ENCODE data around the gene FAM72C.
"Not testable (repeated sequence)": the region's sequence is repeated elsewhere in the genome, so short reads cannot be mapped to it uniquely, and the experiment has no call there.

The FAM72C gene

GRCh38 chr1:143973876-143974414 lies 2.2 kb upstream of the FAM72C start:
- not testable (repeated sequence) for H3K9ac ChIP-seq (ENCODE audit: low read length); H3K27me3 ChIP-seq (ENCODE audit: control insufficient read depth, insufficient read depth, low read length); H3K9me3 ChIP-seq (ENCODE audit: control insufficient read depth, insufficient read depth, low read depth, low read length); H3K4me1 ChIP-seq (ENCODE audit: control insufficient read depth, insufficient read depth, low read length); H3K36me3 ChIP-seq (ENCODE audit: control insufficient read depth, insufficient read depth, low read length); H3K27ac ChIP-seq (ENCODE audit: low read depth, low read length)
- H3K4me3 ChIP-seq (ENCODE audit: low read depth, low read length), result peak overlapping the region; percentile 39; the same call in 1 of the 2 replicates

GRCh38 chr1:143972753-143973326 lies 1.1 kb upstream of the FAM72C start:
- not testable (repeated sequence) for H3K36me3 ChIP-seq (ENCODE audit: control insufficient read depth, insufficient read depth, low read length); H3K4me1 ChIP-seq (ENCODE audit: control insufficient read depth, insufficient read depth, low read length); H3K9me3 ChIP-seq (ENCODE audit: control insufficient read depth, insufficient read depth, low read depth, low read length); H3K4me3 ChIP-seq (ENCODE audit: low read depth, low read length); H3K9ac ChIP-seq (ENCODE audit: low read length); H3K27me3 ChIP-seq (ENCODE audit: control insufficient read depth, insufficient read depth, low read length); H3K27ac ChIP-seq (ENCODE audit: low read depth, low read length)

GRCh38 chr1:143965860-143966259 lies 5.9 kb downstream of the FAM72C start:
- H3K4me1 ChIP-seq (ENCODE audit: control insufficient read depth, insufficient read depth, low read length); H3K27me3 ChIP-seq (ENCODE audit: control insufficient read depth, insufficient read depth, low read length); H3K4me3 ChIP-seq (ENCODE audit: low read depth, low read length); H3K36me3 ChIP-seq (ENCODE audit: control insufficient read depth, insufficient read depth, low read length); H3K27ac ChIP-seq (ENCODE audit: low read depth, low read length); H3K9ac ChIP-seq (ENCODE audit: low read length); H3K9me3 ChIP-seq (ENCODE audit: control insufficient read depth, insufficient read depth, low read depth, low read length): not testable (repeated sequence)

- not testable (repeated sequence) for H3K4me3 ChIP-seq (ENCODE audit: low read depth, low read length); H3K27ac ChIP-seq (ENCODE audit: low read depth, low read length); H3K27me3 ChIP-seq (ENCODE audit: control insufficient read depth, insufficient read depth, low read length); H3K9ac ChIP-seq (ENCODE audit: low read length); H3K9me3 ChIP-seq (ENCODE audit: control insufficient read depth, insufficient read depth, low read depth, low read length); H3K36me3 ChIP-seq (ENCODE audit: control insufficient read depth, insufficient read depth, low read length); H3K4me1 ChIP-seq (ENCODE audit: control insufficient read depth, insufficient read depth, low read length)
Observed at GRCh38 chr1:143964294-143964693, 7.5 kb downstream of the FAM72C start.

GRCh38 chr1:143955930-143956329 lies 15.9 kb downstream of the FAM72C start:
- H3K36me3 ChIP-seq (ENCODE audit: control insufficient read depth, insufficient read depth, low read length); H3K27me3 ChIP-seq (ENCODE audit: control insufficient read depth, insufficient read depth, low read length); H3K4me3 ChIP-seq (ENCODE audit: low read depth, low read length); H3K27ac ChIP-seq (ENCODE audit: low read depth, low read length); H3K4me1 ChIP-seq (ENCODE audit: control insufficient read depth, insufficient read depth, low read length); H3K9me3 ChIP-seq (ENCODE audit: control insufficient read depth, insufficient read depth, low read depth, low read length); H3K9ac ChIP-seq (ENCODE audit: low read length): not testable (repeated sequence)

GRCh38 chr1:143952913-143953312 lies 18.9 kb downstream of the FAM72C start:
- H3K27me3 ChIP-seq (ENCODE audit: control insufficient read depth, insufficient read depth, low read length); H3K4me1 ChIP-seq (ENCODE audit: control insufficient read depth, insufficient read depth, low read length); H3K9ac ChIP-seq (ENCODE audit: low read length); H3K27ac ChIP-seq (ENCODE audit: low read depth, low read length); H3K4me3 ChIP-seq (ENCODE audit: low read depth, low read length); H3K9me3 ChIP-seq (ENCODE audit: control insufficient read depth, insufficient read depth, low read depth, low read length); H3K36me3 ChIP-seq (ENCODE audit: control insufficient read depth, insufficient read depth, low read length): not testable (repeated sequence)

- H3K27ac ChIP-seq (ENCODE audit: low read depth, low read length); H3K9ac ChIP-seq (ENCODE audit: low read length); H3K36me3 ChIP-seq (ENCODE audit: control insufficient read depth, insufficient read depth, low read length); H3K4me1 ChIP-seq (ENCODE audit: control insufficient read depth, insufficient read depth, low read length); H3K27me3 ChIP-seq (ENCODE audit: control insufficient read depth, insufficient read depth, low read length); H3K9me3 ChIP-seq (ENCODE audit: control insufficient read depth, insufficient read depth, low read depth, low read length); H3K4me3 ChIP-seq (ENCODE audit: low read depth, low read length): not testable (repeated sequence)
Observed at GRCh38 chr1:143951485-143952391, 20.0 kb downstream of the FAM72C start.

- H3K9me3 ChIP-seq (ENCODE audit: control insufficient read depth, insufficient read depth, low read depth, low read length); H3K4me1 ChIP-seq (ENCODE audit: control insufficient read depth, insufficient read depth, low read length); H3K27ac ChIP-seq (ENCODE audit: low read depth, low read length); H3K9ac ChIP-seq (ENCODE audit: low read length); H3K4me3 ChIP-seq (ENCODE audit: low read depth, low read length); H3K27me3 ChIP-seq (ENCODE audit: control insufficient read depth, insufficient read depth, low read length); H3K36me3 ChIP-seq (ENCODE audit: control insufficient read depth, insufficient read depth, low read length): not testable (repeated sequence)
Observed at GRCh38 chr1:143947749-143948148, 24.0 kb downstream of the FAM72C start.

- not testable (repeated sequence) for H3K4me3 ChIP-seq (ENCODE audit: low read depth, low read length); H3K9me3 ChIP-seq (ENCODE audit: control insufficient read depth, insufficient read depth, low read depth, low read length); H3K27me3 ChIP-seq (ENCODE audit: control insufficient read depth, insufficient read depth, low read length); H3K27ac ChIP-seq (ENCODE audit: low read depth, low read length); H3K36me3 ChIP-seq (ENCODE audit: control insufficient read depth, insufficient read depth, low read length); H3K9ac ChIP-seq (ENCODE audit: low read length); H3K4me1 ChIP-seq (ENCODE audit: control insufficient read depth, insufficient read depth, low read length)
Observed at GRCh38 chr1:143945253-143945652, 26.5 kb downstream of the FAM72C start.

GRCh38 chr1:143944576-143945240 lies 27.1 kb downstream of the FAM72C start:
- not testable (repeated sequence) for H3K4me1 ChIP-seq (ENCODE audit: control insufficient read depth, insufficient read depth, low read length); H3K27ac ChIP-seq (ENCODE audit: low read depth, low read length); H3K9ac ChIP-seq (ENCODE audit: low read length); H3K27me3 ChIP-seq (ENCODE audit: control insufficient read depth, insufficient read depth, low read length); H3K36me3 ChIP-seq (ENCODE audit: control insufficient read depth, insufficient read depth, low read length); H3K4me3 ChIP-seq (ENCODE audit: low read depth, low read length); H3K9me3 ChIP-seq (ENCODE audit: control insufficient read depth, insufficient read depth, low read depth, low read length)

- not testable (repeated sequence) for H3K4me1 ChIP-seq (ENCODE audit: control insufficient read depth, insufficient read depth, low read length); H3K4me3 ChIP-seq (ENCODE audit: low read depth, low read length); H3K9ac ChIP-seq (ENCODE audit: low read length); H3K9me3 ChIP-seq (ENCODE audit: control insufficient read depth, insufficient read depth, low read depth, low read length); H3K27me3 ChIP-seq (ENCODE audit: control insufficient read depth, insufficient read depth, low read length); H3K36me3 ChIP-seq (ENCODE audit: control insufficient read depth, insufficient read depth, low read length); H3K27ac ChIP-seq (ENCODE audit: low read depth, low read length)
Observed at GRCh38 chr1:143943319-143943978, 28.3 kb downstream of the FAM72C start.
